HG03060 (cell line): ENCODE measurements around the gene SNAPC4.

Experiments
- ATAC-seq: cut with Tn5 transposase; IDR thresholded peaks from one replicate; pipeline ENCODE4 v1.9.1; 2021; ENCODE audit warnings: low read depth, moderate number of reproducible peaks; ENCODE audit not compliant: unreplicated experiment

SNAPC4 gene

DNA sequence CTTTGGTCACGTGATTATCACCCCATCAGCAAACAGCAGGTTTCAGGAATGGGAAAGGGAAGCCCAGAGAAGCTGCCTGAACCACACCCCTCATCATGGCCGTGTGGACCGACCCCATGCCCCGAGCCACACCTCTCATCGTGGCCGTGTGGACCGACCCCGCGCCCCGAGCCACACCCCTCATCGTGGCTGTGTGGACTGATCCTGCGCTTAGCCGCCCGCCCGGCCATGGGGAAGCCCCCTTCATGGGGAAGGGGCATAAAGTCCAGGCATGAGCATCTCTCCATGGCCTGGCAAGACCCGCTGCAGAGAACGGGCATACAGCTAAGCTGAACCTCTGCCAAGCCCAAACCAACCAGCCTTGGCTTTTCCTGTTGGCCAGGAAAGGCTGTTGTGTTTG lies 6.4 kb downstream of the SNAPC4 start:
- ATAC-seq = no peak

DNA sequence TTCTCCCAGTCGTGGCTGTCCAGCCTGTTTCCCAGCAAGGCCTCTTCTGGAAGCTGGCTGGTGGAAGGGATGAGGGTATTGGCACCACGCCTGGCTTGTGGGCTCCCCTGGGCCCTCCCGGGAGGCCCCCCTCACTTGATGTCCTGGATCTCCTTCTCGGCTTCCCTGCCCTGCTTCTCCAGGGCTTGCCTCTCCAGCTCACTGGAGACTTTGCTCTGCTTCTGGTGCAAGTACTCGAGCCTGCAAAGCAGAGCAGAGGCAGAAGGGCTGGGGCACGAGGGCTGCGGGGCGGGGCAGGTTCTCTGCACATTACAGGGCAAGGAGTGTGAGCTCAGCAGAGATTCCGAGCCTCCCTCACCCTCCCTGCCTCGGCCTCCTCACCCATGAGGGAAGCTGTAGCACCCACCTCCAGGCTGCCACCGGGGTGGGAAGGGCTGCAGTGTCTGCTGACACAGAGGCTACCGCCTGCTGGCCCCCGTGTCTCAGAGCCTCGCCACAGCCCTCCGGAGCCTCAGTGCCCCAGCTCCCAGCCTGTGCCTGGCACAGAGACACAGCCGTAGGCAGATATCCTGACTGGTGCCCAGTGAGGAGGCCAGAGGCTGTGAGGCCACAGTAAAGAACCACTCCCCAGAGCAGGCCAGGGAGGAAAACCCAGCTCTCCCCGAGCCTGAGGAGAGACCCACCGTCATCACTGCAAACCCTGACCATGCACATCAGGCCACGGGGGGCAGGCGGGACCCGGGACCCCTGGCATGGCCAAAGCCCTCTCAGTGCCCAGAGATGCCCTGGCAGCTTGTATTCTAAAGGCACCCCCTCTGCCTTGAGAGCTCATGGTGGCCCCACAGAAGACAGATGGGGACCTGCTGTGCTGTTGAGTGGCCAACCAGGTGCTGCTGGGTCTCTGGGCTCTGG lies 7.2 kb downstream of the SNAPC4 start:
- no peak for ATAC-seq

DNA sequence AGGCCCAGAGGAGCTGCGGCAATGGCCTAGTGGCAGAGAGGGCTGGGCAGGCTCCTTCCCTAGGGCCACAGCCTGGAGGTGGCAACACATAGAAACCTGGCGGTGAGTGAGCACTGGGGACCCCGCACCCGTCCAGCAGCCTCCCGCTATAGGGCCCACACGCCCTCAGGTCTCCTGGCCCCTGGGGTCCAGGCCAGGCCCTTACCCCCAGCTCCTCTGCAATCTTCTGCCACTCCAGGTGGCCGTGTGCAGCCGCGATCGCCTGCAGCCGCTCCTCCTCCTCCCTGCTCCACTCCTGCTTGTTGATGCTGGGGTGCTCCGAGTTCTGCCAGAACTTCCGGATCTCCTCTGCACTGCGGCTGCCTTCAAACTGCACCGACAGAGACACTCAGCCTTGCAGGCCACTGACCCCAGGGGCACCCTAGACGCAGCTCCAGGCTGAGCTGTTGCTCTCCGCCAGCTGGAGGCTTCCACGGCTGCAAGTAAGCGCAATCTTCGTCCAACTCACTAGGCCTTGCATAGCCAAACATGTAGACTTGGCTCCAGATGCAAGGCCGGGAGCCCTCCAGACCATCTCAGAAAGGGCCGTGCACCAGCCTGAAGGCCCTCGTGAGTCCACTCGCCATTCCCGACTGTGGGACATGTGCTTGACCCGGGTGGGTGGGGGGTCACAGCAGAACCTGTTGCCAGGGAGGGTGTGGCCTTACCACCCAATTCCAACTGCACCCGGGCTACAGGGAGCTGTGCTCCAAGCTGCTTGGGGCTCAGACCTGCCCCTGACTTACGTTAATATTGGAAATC lies 8.0 kb downstream of the SNAPC4 start:
- ATAC-seq = no peak

DNA sequence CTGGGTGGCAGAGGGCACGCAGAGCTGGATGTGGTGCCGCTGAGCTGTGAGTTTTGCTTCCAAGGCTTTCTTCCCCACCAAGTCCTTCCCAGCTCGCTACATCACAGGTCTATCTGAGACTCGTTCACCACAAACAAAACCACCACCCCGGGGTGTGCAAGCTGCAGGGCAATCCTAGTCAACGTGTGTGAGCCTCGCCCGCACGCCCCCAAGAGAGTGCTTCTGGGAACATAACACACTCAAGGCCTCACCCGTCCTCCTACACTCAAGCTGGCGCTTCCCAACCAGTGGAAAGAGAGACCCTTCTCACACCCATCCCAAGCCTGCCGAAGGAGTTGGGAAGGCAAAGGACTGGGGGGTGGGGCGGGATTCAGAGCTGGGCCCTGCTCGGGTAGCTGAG lies 10.6 kb downstream of the SNAPC4 start:
- no peak for ATAC-seq

DNA sequence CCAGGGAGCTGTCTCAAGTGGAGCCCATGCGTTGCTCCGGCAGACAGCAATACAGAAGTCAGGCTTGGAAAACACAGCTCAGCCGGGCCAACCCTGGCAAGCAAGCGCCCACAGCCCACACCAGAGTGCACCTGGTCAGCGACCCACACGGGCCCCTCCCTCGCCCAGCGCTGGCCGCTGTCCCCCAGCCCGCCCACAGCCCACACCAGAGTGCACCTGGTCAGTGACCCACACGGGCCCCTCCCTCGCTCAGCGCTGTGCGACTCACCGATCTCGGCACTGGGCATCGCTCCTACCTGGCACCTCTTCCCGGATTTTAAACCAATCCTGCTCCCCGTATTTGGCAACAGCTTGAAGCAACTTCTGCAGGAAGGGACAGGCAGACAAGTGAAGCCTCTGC lies 12.8 kb downstream of the SNAPC4 start:
- ATAC-seq = no peak

DNA sequence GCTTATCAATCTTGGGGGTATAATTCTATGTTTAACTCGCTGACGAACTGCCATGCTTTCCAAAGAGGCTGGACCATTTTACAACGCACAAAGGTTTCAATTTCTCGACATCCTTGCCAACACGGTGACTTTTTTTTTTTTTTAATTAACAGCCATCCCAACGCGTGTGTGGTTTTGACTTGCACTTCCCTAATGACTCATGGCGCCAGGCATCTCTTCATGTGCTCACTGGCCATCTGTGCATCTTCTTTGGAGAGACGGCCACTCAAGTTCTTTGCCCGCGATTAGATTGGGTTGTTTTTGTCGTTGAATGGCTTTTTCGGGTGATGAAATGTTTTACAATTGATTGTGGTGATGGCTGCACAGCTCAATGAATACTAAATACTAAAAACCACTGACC lies 14.0 kb downstream of the SNAPC4 start:
- ATAC-seq = no peak

DNA sequence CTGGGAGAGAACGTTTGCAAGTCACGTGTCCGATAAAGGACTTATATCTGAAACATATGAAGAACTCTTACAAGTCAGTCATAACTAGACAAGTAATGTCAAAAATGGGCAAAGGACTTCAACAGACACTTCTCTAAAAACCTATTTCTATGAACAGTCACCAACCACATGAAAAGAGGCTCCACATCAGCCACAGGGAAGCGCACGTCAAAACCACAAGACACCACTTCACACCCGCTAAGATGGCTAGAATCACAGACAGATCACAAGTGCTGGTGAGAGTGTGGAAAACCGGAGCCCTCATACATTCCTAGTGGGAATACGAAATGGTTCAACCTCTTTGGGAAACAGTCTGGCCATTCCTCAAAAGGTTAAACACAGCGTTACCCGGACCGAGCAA lies 15.0 kb downstream of the SNAPC4 start:
- ATAC-seq = no peak

DNA sequence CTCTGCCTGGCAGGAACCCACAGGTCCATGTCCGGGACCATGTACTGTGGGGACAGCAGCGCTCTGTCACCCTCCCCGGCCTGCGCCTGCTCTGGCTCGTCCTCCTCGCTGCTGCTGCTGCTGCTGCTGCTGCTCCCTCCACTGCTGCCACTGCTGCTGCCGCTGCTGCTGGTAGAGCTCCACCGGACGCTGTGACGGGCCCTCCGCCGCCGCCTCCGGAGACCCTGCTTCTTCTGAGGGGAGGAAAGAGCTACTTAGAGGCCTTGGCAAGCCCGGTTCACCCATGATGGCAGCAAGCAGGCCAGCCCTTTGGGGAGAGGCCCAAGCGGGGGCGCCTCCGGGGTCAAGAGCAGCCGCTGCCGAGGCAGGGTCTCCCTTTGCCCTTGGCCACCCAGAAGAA lies 16.5 kb downstream of the SNAPC4 start:
- ATAC-seq = no peak

DNA sequence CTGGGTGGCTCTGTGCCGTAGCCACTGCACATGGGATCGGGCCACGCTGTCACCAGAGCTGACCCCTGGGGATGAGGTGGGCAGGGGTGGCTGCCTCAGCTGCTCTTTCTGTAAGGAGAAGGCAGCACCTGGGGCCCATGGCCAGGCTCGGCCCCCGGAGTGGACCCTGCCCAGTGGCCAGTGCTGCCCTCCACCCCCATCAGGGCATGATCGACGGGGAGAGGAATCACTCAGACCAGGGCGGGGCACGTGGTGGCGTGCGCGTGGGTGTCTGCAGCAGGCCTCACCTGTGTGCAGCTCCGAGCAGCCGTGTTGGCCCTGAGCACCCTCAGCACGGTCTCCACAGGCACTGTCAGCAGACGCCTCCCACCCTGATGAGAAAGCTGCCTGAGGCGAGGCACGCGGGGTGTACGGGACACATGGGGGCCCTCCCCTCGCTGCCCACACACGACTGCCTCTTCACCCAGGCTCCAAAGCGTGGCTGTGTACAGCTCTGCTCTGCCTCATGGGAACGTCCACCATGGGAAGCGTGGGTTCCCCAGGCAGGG lies 17.9 kb downstream of the SNAPC4 start:
- no peak for ATAC-seq

DNA sequence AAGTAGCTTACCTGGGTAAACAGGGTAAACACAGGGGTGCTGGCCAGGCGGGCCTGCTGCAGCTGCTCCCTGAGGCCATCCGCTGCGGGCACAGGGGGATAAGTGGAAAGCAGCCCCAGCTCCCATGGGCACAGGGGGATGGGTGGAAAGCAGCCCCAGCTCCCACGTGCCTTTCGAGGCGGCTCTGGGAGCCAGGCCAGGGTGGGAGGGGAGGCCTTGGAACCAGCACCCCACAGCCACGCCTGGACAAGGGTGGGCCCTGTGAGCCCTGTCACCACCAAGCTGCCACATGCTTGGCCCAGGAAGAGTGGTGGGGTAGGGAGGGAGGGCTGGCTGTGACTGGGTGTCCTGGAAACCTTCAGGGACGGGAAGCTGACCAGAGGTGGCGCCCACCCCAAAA lies 18.7 kb downstream of the SNAPC4 start:
- no peak for ATAC-seq

DNA sequence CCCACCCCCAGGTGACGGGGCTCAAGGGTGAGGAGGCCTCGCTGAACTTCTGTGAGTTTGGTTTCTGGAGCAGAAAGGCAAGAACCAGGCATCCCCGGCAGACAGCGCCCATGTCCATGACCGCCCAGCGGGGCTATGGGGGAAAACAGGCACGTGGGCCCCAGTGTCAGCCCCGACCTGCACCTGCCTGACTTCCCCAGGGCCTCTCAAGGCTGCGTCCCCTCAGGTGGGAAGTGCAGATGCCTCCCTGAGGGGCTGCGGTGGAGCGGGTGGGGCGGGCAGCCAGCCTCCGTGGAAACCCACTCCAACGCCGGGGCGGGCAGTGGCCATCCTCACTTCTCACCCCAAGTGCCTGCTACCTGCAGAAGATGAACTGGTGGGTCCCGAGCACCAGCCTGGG lies 19.6 kb downstream of the SNAPC4 start:
- no peak for ATAC-seq

DNA sequence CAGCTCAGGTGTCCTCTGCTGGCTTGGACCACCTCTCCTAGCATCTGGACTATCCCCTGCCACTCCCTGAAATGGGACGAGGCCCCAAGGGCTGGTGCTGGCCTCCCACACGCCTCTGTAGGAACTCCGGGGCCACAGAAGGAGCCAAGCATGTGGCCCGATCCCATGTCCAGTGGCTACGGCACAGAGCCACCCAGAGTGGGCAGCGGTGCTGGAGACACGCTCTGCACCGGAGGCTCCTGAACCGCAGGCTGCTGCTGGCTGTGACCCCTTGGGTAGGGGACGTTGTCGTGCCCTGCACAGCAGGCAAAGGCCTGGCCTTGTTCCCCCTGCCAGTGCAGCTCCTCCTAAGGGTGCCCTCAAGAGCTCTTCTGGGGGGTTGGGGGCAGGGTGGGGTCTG lies 20.1 kb downstream of the SNAPC4 start:
- no peak for ATAC-seq

DNA sequence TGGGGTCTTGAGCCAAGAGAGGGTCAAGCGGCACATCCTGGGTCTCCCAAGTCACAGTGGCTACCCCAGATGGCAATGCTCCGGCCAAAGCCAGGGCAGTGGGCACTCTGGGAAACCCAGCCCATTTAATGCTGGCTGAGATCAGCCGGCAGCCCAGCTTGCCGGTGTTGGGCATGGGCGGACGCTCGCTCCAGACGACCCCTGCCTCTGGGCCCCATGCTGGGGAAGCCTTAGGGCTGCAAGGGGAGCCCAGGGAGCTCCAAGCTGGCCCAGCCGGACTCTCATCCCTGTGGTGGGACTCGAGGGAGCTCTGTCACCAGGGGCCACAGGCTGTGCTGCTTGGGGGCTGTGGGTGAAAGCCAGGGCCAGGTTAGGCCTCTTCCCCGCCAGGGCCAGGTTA lies 20.6 kb downstream of the SNAPC4 start:
- no peak for ATAC-seq

DNA sequence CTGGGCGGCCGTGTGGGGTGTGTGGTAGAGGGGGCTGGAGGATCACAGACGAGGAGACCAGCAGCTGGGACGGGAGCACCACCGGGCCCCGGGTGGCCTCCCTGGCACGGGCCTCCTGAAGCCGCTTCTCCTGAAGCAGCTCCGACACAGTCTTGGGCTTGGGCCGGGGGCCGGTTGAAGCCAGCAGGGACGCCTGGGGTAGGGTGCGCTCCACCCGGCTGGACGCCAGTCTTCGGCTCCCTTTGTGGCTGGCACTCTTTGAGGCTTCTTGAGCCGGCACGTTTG lies 21.0 kb downstream of the SNAPC4 start:
- no peak for ATAC-seq

DNA sequence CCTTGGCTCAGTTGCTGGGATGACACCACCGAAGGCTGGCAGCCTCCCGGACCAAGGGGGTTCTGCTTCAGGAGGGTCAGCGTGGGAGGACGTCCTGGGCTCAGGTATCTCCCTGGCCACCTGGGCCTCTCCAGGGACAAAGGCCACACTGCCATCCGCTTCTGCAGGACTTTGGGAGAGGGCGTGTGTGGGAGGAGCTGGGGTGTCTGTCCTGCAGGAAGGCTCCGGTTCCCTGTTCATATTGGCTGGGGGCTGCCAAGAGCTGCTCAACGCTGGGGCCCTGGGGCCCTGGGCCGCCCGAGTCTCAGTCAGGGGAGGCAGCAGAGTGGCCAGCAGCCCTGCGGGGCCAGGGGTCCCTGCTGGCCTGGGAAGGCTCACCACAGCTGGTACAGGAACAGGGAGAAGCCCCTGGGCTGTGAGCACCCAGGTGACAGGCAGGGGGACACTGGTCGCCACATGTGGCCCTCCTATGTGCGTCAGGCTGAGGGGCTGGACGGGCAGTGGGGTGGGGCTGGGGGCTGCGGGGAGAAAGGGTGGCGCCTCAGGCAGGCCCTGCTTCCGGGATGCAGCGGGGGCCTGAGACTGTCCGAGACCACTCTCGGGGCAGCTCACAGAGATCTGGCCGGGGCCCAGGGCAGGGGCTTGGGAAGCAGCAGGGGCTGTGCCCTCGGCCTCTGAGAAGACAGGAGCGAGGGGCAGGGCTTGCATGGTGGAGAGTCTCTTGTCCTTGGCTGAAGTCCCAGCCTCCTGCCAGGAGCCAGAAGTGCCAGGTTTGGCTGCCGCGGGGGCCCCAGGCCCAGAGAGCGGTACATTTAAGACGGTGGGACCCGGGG lies 21.6 kb downstream of the SNAPC4 start:
- no peak for ATAC-seq

DNA sequence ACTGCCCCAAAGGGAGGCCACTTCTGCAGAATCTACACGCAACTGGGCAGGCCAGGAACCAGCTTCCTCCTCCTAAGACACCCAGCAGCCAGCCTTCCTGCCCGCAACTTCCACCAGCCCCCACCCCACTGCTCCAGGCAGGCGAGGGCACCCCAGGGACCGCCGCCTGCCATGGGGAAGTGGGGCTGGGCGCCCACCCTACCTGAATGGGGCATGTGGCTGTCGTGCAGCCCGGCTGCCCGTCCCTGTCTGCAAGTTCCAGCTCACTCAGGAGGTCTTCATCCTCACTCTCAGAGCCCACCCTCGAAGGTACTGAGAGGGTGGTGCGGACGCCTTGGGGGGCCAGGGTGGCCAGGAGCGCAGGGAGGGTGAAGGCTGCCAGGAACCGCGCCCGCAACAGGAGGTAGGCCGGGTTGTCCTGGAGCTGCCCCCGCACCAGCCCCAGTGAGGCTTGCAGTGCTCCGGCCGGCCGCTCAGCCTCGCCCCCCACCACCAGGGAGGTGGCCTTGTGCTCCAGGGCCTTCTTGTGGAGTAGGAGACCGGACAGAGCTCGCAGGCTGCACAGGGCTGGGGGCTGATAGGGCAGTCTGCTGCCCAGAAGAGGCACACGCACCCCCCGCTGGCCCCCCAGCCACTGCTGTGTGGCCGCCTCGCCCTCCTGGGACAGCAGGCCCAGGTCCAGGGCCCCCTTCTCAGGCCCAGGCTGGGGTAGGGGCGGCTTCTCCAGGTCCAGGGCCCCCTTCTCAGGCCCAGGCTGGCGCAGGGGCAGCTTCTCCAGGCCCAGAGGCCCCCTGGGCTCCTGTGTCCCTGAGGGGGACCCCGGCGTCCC lies 22.4 kb downstream of the SNAPC4 start:
- no peak for ATAC-seq

DNA sequence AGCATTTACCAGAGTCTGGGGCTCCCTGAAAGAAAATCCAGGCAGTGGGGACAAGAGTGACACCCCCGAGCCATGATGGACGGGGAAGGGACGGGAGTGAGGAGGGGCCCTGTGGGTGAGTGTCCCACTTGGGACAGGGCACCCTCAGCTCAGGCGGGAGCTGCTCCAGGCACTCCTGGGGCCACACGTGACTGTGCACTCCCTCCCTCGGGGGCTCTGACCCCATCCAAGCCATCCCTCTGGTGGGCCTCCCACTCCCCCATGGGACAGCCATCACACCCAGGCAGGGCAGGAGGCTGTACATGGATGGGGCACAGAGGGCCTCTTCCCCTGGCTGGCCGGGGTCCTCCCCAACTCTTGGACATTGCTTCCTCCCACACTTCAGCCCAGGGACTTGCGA lies 23.5 kb downstream of the SNAPC4 start:
- no peak for ATAC-seq

DNA sequence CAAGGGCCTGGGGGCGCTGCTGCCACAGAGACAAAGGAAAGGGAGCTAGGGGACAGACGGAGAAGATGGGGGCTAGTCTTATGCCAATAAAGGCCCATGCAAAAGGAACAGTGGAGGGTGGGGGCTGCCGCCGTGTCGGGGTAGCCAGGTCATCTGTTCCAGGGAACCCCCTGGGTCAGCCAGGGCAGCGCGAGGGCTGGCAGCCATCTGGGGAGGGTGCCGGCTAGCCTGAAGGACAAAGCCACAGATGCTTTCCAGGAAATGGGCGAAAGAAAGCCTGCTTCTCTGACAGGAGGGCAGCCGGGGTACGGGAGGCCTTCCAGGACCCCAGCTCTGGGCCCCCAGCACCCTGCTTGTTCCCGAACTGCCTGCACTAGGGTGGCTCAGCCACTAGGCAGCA lies 24.9 kb downstream of the SNAPC4 start:
- ATAC-seq = no peak

DNA sequence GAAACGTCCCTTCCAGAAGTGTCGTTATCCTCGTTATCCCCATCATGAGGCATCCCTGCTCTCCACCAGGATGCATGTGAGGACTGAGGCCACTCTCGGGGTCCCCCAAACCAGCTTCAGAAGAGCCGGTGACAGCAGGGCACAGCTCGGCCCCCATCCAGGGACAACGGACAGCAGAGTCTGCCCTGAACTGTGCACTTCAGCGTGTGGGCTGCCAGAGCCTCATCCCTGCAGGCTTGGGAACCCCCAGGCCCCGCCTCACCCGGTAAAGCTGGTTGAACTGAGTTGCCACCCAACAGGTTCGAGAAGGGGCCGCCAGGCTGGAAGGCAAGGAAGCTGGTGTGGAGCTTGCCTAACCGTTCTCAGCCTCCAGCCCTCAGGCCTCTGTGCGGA lies 25.8 kb downstream of the SNAPC4 start:
- no peak for ATAC-seq
